ENCODE data around the gene PRR7.

The PRR7 gene

GRCh38 chr5:177459819-177460628 is 13.4 kb downstream of the PRR7 start:
- TF ChIP-seq CTCF (IDR thresholded peaks at IDR 0.05; ENCODE audit: low read depth, low read length, missing control alignments), result no peak
- Histone ChIP-seq H3K4me3 (ENCODE audit: low read depth, low read length) (no peak overlapping the region), H3K36me3 (replicated peaks) (peaks cover 68% of the 10 kb centered on the region), H3K27ac (no peak overlapping the region), H3K27me3 (replicated peaks) (no peaks in the 10 kb centered on the region)
- in situ Hi-C loops (cut with HindIII; ENCODE audit: low pct_ligation_motif_present, low sequenced_read_pairs), result no loop called here
- DNase-seq, result no peak

DNA sequence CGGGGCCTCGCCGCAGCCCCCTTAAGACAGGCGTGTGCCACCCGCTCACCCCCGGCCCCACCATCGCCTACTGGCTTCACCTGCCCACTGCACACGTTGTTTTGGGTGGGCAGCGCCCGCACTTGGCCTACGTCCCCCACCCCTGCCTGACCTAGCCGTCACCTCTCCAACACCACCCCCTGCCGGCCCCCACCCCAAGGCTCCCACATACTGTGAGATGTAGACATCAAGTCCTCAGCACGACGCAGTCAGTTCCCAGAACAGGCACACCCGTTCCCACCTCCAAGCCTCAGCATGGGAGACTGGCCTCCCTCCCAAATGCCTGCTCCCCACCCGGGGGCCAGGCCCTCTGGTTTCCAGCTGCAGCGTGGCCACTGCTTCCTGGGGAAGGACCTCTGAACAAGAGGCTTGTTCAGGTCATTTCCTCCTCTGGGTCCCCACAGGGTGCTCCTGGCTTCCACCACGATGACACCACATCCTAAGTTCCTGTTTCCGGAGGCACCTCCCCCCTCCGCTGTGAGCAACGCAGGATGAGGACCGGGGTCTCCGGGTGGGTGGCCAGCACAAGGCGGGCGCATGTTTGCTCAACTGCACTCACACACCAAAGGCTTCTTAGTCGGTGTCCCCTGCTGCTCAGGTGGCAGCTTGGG is 15.5 kb downstream of the PRR7 start:
- in situ Hi-C loops (cut with HindIII; ENCODE audit: low pct_ligation_motif_present, low sequenced_read_pairs), result no loop called here
- Histone ChIP-seq H3K27me3 (replicated peaks) (no peaks in the 10 kb centered on the region), H3K36me3 (replicated peaks) (peaks cover 84% of the 10 kb centered on the region), H3K27ac (no peak overlapping the region), H3K4me3 (ENCODE audit: low read depth, low read length) (no peak overlapping the region)
- TF ChIP-seq CTCF (IDR thresholded peaks at IDR 0.05; ENCODE audit: low read depth, low read length, missing control alignments), result no peak
- peak; percentile 17 for DNase-seq

DNA sequence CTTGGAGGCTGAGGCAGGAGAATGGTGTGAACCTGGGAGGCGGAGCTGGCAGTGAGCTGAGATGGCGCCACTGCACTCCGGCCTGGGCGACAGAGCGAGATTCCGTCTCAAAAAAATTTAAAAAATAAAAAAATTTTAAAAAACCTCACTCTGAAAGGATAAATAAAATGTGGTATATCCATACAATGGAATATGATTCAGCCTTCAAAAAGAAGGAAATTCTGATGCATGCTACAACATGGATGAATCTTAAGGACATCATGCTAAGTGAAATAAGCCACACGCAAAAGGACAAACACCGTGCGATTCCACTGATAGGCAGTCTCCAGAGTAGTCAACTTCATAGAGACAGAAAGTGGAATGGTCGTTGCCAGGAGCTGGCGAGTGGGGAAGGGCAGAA is 18.4 kb downstream of the PRR7 start:
- Histone ChIP-seq H3K27me3 (replicated peaks) (no peaks in the 10 kb centered on the region), H3K4me3 (ENCODE audit: low read depth, low read length) (no peak overlapping the region), H3K27ac (no peak overlapping the region), H3K36me3 (replicated peaks) (peaks cover 77% of the 10 kb centered on the region)
- TF ChIP-seq CTCF (IDR thresholded peaks at IDR 0.05; ENCODE audit: low read depth, low read length, missing control alignments), result no peak
- DNase-seq, result no peak
- in situ Hi-C loops (cut with HindIII; ENCODE audit: low pct_ligation_motif_present, low sequenced_read_pairs), result no loop called here

GRCh38 chr5:177466861-177467260 is 20.2 kb downstream of the PRR7 start:
- no peak overlapping the region for H3K27ac ChIP-seq
- no peak for DNase-seq
- H3K36me3 ChIP-seq (replicated peaks), result peaks cover 80% of the 10 kb centered on the region
- no peaks in the 10 kb centered on the region for H3K27me3 ChIP-seq (replicated peaks)
- TF ChIP-seq CTCF (IDR thresholded peaks at IDR 0.05; ENCODE audit: low read depth, low read length, missing control alignments), result no peak
- in situ Hi-C loops (cut with HindIII; ENCODE audit: low pct_ligation_motif_present, low sequenced_read_pairs), result no loop called here
- no peak overlapping the region for H3K4me3 ChIP-seq (ENCODE audit: low read depth, low read length)

- no peaks in the 10 kb centered on the region for H3K27me3 ChIP-seq (replicated peaks)
- no peak for TF ChIP-seq CTCF (IDR thresholded peaks at IDR 0.05; ENCODE audit: low read depth, low read length, missing control alignments)
- no peak overlapping the region for H3K4me3 ChIP-seq (ENCODE audit: low read depth, low read length)
- no peak overlapping the region for H3K27ac ChIP-seq
- in situ Hi-C loops (cut with HindIII; ENCODE audit: low pct_ligation_motif_present, low sequenced_read_pairs), result no loop called here
- peaks cover 76% of the 10 kb centered on the region for H3K36me3 ChIP-seq (replicated peaks)
- no peak for DNase-seq
Observed at GRCh38 chr5:177467436-177467835, 20.8 kb downstream of the PRR7 start.

Data from brain microvascular endothelial cell (primary cell).